Measurements from ENCODE around the gene GABARAP. TPM values are rescaled to one million over a fixed set of nuclear protein-coding genes. Genes with fewer than 3 reads are reported as not detected.

Gene GABARAP
- total and polyA plus RNA-seq, 2 of the 8 experiments (the other 6 are each of a cell fraction or from before 2014, with no cell fraction given), result 252 to 581 TPM

DNA sequence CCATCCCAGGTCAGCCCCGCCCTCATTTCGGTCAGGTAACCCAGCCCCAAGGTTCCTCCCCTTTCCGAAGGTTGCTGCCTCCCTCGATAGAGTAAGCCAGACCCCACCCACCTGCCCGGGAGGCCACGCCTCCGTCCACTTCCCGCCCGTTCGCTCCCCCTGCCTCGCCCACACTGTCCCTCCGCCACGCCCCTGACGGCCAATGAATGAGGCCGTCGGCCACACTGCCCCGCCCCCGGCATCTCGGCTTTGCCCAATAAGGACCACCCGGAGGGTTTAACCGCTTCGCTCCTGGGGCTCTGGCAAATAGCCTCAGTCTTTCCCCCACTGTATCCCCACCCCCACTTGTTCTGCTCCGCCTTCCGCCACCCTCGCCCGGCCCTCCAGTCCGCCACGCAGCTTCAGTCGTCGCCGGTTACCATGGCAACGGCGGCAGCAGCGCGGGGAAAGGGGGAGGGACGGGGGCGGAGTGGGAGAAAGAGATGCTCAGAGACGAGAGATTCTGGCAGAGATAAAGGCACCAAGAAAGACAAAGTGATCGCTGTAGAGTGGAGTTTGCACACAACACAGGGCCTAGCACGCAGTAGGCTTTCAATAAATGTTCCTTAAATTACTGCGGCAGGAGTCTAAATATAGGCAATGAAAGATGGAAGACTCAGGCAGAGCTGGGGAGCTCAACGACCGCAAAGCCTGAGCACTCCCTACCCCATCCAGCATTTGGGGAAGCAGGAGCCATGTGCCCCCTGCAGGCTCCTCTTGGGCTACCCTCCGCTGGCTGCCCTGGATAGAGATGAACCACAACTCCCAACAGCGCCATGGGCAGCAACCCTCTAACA lies 27.7 kb downstream of the GABARAP start:
- Histone ChIP-seq H3K9me3 (ENCODE audit: insufficient read depth in 2 of 2, low read depth in 1 of 2, low read length in 1 of 2) (no peaks in the 10 kb centered on the region), H3K27ac (ENCODE audit: low read depth, low read length) (peak overlapping the region; percentile 86), H4K20me1 (replicated peaks in 1 of 2; ENCODE audit: control insufficient read depth in 1 of 2, insufficient read depth in 2 of 2, low read length in 2 of 2) (no peaks in the 10 kb centered on the region), H3K36me3 (ENCODE audit: control insufficient read depth in 2 of 4, insufficient read depth in 4 of 4, low read length in 3 of 4) (no peaks in the 10 kb centered on the region), H3K4me1 (replicated peaks in 1 of 4; ENCODE audit: control insufficient read depth in 3 of 4, insufficient read depth in 4 of 4, low read length in 3 of 4) (peaks cover 9 to 45% (median 28%) of the 10 kb centered on the region in 4 experiments), H3K9ac (replicated peaks in 1 of 4; ENCODE audit: extremely low read depth in 1 of 4, low read depth in 3 of 4, low read length in 3 of 4) (peak overlapping the region in 3 of 4 experiments; percentile 35 to 71 (median 66); a peak in 5 of 7 replicates), H3K4me2 (ENCODE audit: insufficient read depth in 1 of 2, low read depth in 2 of 2, low read length in 2 of 2) (peak overlapping the region; percentile 69 to 87), H3K27me3 (replicated peaks in 1 of 4; ENCODE audit: control insufficient read depth in 3 of 4, extremely low read depth in 1 of 4, insufficient read depth in 3 of 4, low read length in 3 of 4) (no peaks in the 10 kb centered on the region), H3K4ac (replicated peaks; ENCODE audit: insufficient read length, low read depth, low read length) (no peak overlapping the region), H2BK5ac (ENCODE audit: low read depth, low read length) (peak overlapping the region; percentile 82; the same call in 1 of the 2 replicates), H3K18ac (ENCODE audit: extremely low read depth, low read length) (peak overlapping the region; percentile 53), H3K23ac (ENCODE audit: insufficient read length) (no peak overlapping the region), H3K79me1 (ENCODE audit: low read depth, low read length) (peaks cover 3% of the 10 kb centered on the region; the same call in 1 of the 2 replicates), H4K8ac (ENCODE audit: extremely low read depth, insufficient read depth, low read length) (no peak overlapping the region), H2BK120ac (replicated peaks; ENCODE audit: low read depth, low read length) (no peak overlapping the region), H3K14ac (ENCODE audit: insufficient read length) (no peak overlapping the region), H4K5ac (ENCODE audit: insufficient read length, low read depth, low read length) (no peak overlapping the region), H2AK5ac (ENCODE audit: low read depth, low read length) (no peak overlapping the region), H4K91ac (replicated peaks; ENCODE audit: insufficient read length, low read length) (no peak overlapping the region), H2BK12ac (ENCODE audit: low read depth, low read length) (0 out of 2 replicates have a peak overlapping the region, but pooled peaks have one; percentile 39), H2BK15ac (ENCODE audit: low read length) (0 out of 2 replicates have a peak overlapping the region, but pooled peaks have one; percentile 2), H3K4me3 (ENCODE audit: extremely low read depth in 1 of 4, insufficient read depth in 2 of 4, low read depth in 3 of 4, low read length in 4 of 4) (peak overlapping the region; percentile 44 to 68 (median 50); a peak in 7 of 8 replicates), H3K23me2 (ENCODE audit: low read depth, low read length) (peaks cover 26% of the 10 kb centered on the region; the same call in 1 of the 2 replicates), H2AFZ (ENCODE audit: low read length) (no peak overlapping the region), H3K79me2 (ENCODE audit: control insufficient read depth in 1 of 2, insufficient read depth in 2 of 2, low read length in 2 of 2) (peaks cover 0 to 45% of the 10 kb centered on the region in 2 experiments; a peak in 2 of 4 replicates), H3K56ac (replicated peaks; ENCODE audit: insufficient read length, low read depth, low read length) (no peak overlapping the region), H2BK20ac (ENCODE audit: low read length) (no peak overlapping the region)
- POLR2A ChIA-PET (ENCODE audit: partially characterized antibody), result interaction anchor here (0.7 to 3.7 kb wide), 22 partner anchors 9 to 190 kb away, joined by 3 to 22 read pairs (median 4); partner anchors contain the start of genes CLDN7, CTDNEP1, DVL2 and ELP5
- peak; percentile 99 to 100 for DNase-seq (ENCODE audit: low read depth in 1 of 2, low spot score in 2 of 2)
- CTCF ChIA-PET (ENCODE audit: partially characterized antibody), result interaction anchor here (0.6 to 2.1 kb wide), 17 partner anchors 11 to 478 kb away, joined by 3 to 16 read pairs (median 3); partner anchors contain the start of genes DVL2, GABARAP, PHF23 and SLC16A11
- FAIRE-seq, result peak; percentile 90
- WGBS, 2 experiments (ENCODE audit: extremely low coverage in 1 of 2, insufficient coverage in 1 of 2, insufficient read length in 1 of 2, insufficient replicate concordance in 2 of 2, low coverage in 1 of 2, low lambda C conversion rate in 2 of 2, missing lambda C conversion rate in 1 of 2), result 3% methylated on average over 41 of the region's 45 CpGs; no CpG with 5 or more reads in 1 of the 2 experiments
- peak; percentile 23; a peak in 2 of 4 replicates for TF ChIP-seq RAD21 (IDR thresholded peaks at IDR 0.05 in 1 of 2, conservative IDR thresholded peaks at IDR 0.05 in 1 of 2; ENCODE audit: low read depth in 2 of 2, low read length in 2 of 2)
- peak; percentile 4 for TF ChIP-seq TEAD4 (IDR thresholded peaks at IDR 0.05; ENCODE audit: low read depth, low read length)
- peak; percentile 73; the same call in 1 of the 2 replicates for TF ChIP-seq YY1 (IDR thresholded peaks at IDR 0.05; ENCODE audit: low read depth, low read length)
- TF ChIP-seq, protein P1, sequence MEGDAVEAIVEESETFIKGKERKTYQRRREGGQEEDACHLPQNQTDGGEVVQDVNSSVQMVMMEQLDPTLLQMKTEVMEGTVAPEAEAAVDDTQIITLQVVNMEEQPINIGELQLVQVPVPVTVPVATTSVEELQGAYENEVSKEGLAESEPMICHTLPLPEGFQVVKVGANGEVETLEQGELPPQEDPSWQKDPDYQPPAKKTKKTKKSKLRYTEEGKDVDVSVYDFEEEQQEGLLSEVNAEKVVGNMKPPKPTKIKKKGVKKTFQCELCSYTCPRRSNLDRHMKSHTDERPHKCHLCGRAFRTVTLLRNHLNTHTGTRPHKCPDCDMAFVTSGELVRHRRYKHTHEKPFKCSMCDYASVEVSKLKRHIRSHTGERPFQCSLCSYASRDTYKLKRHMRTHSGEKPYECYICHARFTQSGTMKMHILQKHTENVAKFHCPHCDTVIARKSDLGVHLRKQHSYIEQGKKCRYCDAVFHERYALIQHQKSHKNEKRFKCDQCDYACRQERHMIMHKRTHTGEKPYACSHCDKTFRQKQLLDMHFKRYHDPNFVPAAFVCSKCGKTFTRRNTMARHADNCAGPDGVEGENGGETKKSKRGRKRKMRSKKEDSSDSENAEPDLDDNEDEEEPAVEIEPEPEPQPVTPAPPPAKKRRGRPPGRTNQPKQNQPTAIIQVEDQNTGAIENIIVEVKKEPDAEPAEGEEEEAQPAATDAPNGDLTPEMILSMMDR (IDR thresholded peaks at IDR 0.05; ENCODE audit: control extremely low read depth in 1 of 3, insufficient read depth in 1 of 3, low read depth in 1 of 3, low read length in 3 of 3), result peak; percentile 32 to 76 (median 63)
- peak; percentile 84 for TF ChIP-seq CEBPB (IDR thresholded peaks at IDR 0.05; ENCODE audit: low read depth, low read length)
- TF ChIP-seq SIN3A (conservative IDR thresholded peaks at IDR 0.05 in 1 of 2, IDR thresholded peaks at IDR 0.05 in 1 of 2; ENCODE audit: low read depth in 1 of 2, low read length in 2 of 2), result peak; percentile 55 to 94; a peak in 1 of 4 replicates
- peak; percentile 24 for TF ChIP-seq SAP30 (IDR thresholded peaks at IDR 0.05; ENCODE audit: insufficient read depth, insufficient replicate concordance, low read length)
